BJ (cell line): ENCODE measurements around the gene ME1. TPM values are rescaled to one million over a fixed set of nuclear protein-coding genes. Genes with fewer than 3 reads are reported as not detected.
A peak's percentile ranks its signal among the peaks of the same experiment; 100 is the strongest.

Experiments
- CTCF ChIA-PET: fragments of 350-600 bp; formaldehyde crosslinking; extraction: SDS; loops from one replicate; lab custom pipeline; 2021; ENCODE audit warnings: antibody characterized with exemption, inconsistent platforms; lab: Yijun Ruan, JAX
- POLR2A ChIA-PET: fragments of 300-600 bp; sonication (Branson Sonifier 250); formaldehyde crosslinking; extraction: SDS; loops from one replicate; lab custom pipeline; 2021; ENCODE audit warnings: antibody characterized with exemption; lab: Charles Lee
- DNase-seq: peaks from one replicate; pipeline ENCODE4 v3.0.0-alpha.2; 2011; ENCODE audit warnings: low read depth
- H3K27me3 ChIP-seq: 2 replicates; pipeline ENCODE4 v1.6.0; 2011; ENCODE audit warnings: low read length; ENCODE audit not compliant: control insufficient read depth, insufficient read depth
- H3K36me3 ChIP-seq: 2 replicates; pipeline ENCODE4 v1.5.1; 2011; ENCODE audit warnings: low read length; ENCODE audit not compliant: control insufficient read depth, insufficient read depth
- H3K4me3 ChIP-seq: 2 replicates; pipeline ENCODE4 v1.5.1; 2011; ENCODE audit warnings: low read depth, mild to moderate bottlenecking, control low read depth, low read length
- CTCF ChIP-seq: IDR thresholded peaks from 2 replicates; pipeline ENCODE4 v1.5.1; 2011; ENCODE audit warnings: low read depth, mild to moderate bottlenecking, control low read depth, inconsistent platforms, low read length, moderate library complexity; ENCODE audit not compliant: insufficient read depth
- polyA plus RNA-seq: library from polyadenylated mRNA; depleted of rRNA; stranded (reverse); fragments of >200 nt; gene quantifications from 2 replicates; pipeline ENCODE4 v1.2.3, GENCODE V29; 2011

Gene ME1
- polyA plus RNA-seq, 1 experiment, result 5.5 TPM

- Histone ChIP-seq H3K27me3 (no peaks in the 10 kb centered on the region), H3K4me3 (no peak overlapping the region), H3K36me3 (no peaks in the 10 kb centered on the region)
- CTCF ChIA-PET, result no interaction called here
- DNase-seq, result no peak
- no peak for TF ChIP-seq CTCF
- POLR2A ChIA-PET, result no interaction called here
These were observed 1.8 kb upstream of the ME1 start for GRCh38 chr6:83432636-83433035.

GRCh38 chr6:83431545-83432155 is 799 bp upstream of the ME1 start:
- DNase-seq, result no peak
- Histone ChIP-seq H3K27me3 (no peaks in the 10 kb centered on the region), H3K36me3 (no peaks in the 10 kb centered on the region), H3K4me3 (peak overlapping the region; percentile 69)
- CTCF ChIA-PET, result no interaction called here
- POLR2A ChIA-PET, result no interaction called here
- no peak for TF ChIP-seq CTCF

- Histone ChIP-seq H3K27me3 (no peaks in the 10 kb centered on the region), H3K36me3 (0 out of 2 replicates have a peak, but pooled peaks cover 1% of the 10 kb centered on the region), H3K4me3 (peak overlapping the region; percentile 69)
- ChIA-PET POLR2A (no interaction called here), CTCF (no interaction called here)
- DNase-seq, result no peak
- TF ChIP-seq CTCF, result no peak
These were observed 817 bp downstream of the ME1 start for GRCh38 chr6:83429857-83430610.

- CTCF ChIA-PET, result no interaction called here
These were observed 1.6 kb downstream of the ME1 start for GRCh38 chr6:83429269-83429668.

More at GRCh38 chr6:83429269-83429668, 1.6 kb downstream of the ME1 start:
- Histone ChIP-seq H3K4me3 (no peak overlapping the region), H3K27me3 (no peaks in the 10 kb centered on the region), H3K36me3 (0 out of 2 replicates have a peak, but pooled peaks cover 1% of the 10 kb centered on the region)
- no peak for TF ChIP-seq CTCF
- POLR2A ChIA-PET, result no interaction called here
- no peak for DNase-seq
